Upper lobe of right lung (tissue), 1 donor: ENCODE data around the gene TNS1. TPM values are rescaled to one million over a fixed set of nuclear protein-coding genes. Genes with fewer than 3 reads are reported as not detected.

Source experiments
- ATAC-seq: fragments of 200-7000 bp; cut with Tn5 transposase; one replicate; pipeline ENCODE4 v1.9.1; 2020; ENCODE audit warnings: mild to moderate bottlenecking, moderate library complexity
- DNase-seq: peaks from one replicate; pipeline ENCODE4 v3.0.0-alpha.2; 2020
- H3K27ac ChIP-seq: fragments of 200-600 bp; one replicate; pipeline ENCODE4 v1.8.0; 2022
- H3K27me3 ChIP-seq: fragments of 200-600 bp; one replicate; pipeline ENCODE4 v1.8.0; 2022; ENCODE audit warnings: mild to moderate bottlenecking
- H3K36me3 ChIP-seq: fragments of 200-600 bp; one replicate; pipeline ENCODE4 v1.8.0; 2022
- H3K4me1 ChIP-seq: fragments of 200-600 bp; one replicate; pipeline ENCODE4 v1.8.0; 2022
- H3K4me3 ChIP-seq: fragments of 200-600 bp; one replicate; pipeline ENCODE4 v1.8.0; 2022; ENCODE audit warnings: mild to moderate bottlenecking
- H3K9me3 ChIP-seq: fragments of 200-600 bp; one replicate; pipeline ENCODE4 v1.8.0; 2022
- CTCF ChIP-seq: fragments of 200-600 bp; IDR thresholded peaks from one replicate; pipeline ENCODE4 v1.8.0; 2022; ENCODE audit warnings: antibody characterized with exemption
- intact Hi-C: fragments of 100-400 bp; cut with DNase I; formaldehyde crosslinking; loops from one replicate; pipeline ENCODE4 v1.11.0; 2022
- total RNA-seq: library from RNA; stranded (reverse); fragmentation: NEBNext Ultra II Directional; extraction: Animal tissue kit (Norgen Biotek cat#: 25700); gene quantifications from one replicate; pipeline ENCODE4 v1.2.1, GENCODE V29; 2021
- donor health status: DM: no; HTN: yes; CAD: no; lungs with severe emphysema.

The TNS1 gene
- total RNA-seq, 1 donor from 2014 or later, result 669 TPM

- Histone ChIP-seq H3K36me3 (peaks cover 6% of the 10 kb centered on the region), H3K4me1 (peaks cover 19% of the 10 kb centered on the region), H3K27ac (no peak overlapping the region), H3K9me3 (no peaks in the 10 kb centered on the region), H3K4me3 (no peak overlapping the region), H3K27me3 (no peaks in the 10 kb centered on the region)
- no peak for ATAC-seq
- intact Hi-C loops, result loop anchor here (5.0 kb wide), 1 partner anchor 96 kb away; no protein-coding TSS in a partner anchor
- no peak for TF ChIP-seq CTCF
- no peak for DNase-seq
Observed at GRCh38 chr2:217791551-217791950, 211.2 kb downstream of the TNS1 start.

GRCh38 chr2:217790681-217791392, 212.0 kb downstream of the TNS1 start:
- Histone ChIP-seq H3K36me3 (peaks cover 6% of the 10 kb centered on the region), H3K9me3 (no peaks in the 10 kb centered on the region), H3K27ac (peak overlapping the region; percentile 27), H3K4me3 (no peak overlapping the region), H3K4me1 (peaks cover 12% of the 10 kb centered on the region), H3K27me3 (no peaks in the 10 kb centered on the region)
- peak; percentile 35 for ATAC-seq
- no peak for DNase-seq
- TF ChIP-seq CTCF, result no peak
- intact Hi-C loops, result loop anchor here (5.0 kb wide), 1 partner anchor 96 kb away; no protein-coding TSS in a partner anchor

GRCh38 chr2:217790195-217790594, 212.6 kb downstream of the TNS1 start:
- H3K4me1 ChIP-seq, result peaks cover 11% of the 10 kb centered on the region
- H3K27me3 ChIP-seq, result no peaks in the 10 kb centered on the region
- no peaks in the 10 kb centered on the region for H3K9me3 ChIP-seq
- H3K27ac ChIP-seq, result peak overlapping the region; percentile 21
- intact Hi-C loops, result loop anchor here (5.0 kb wide), 1 partner anchor 97 kb away; no protein-coding TSS in a partner anchor
- peak overlapping the region; percentile 3 for H3K4me3 ChIP-seq
- DNase-seq (no peak), ATAC-seq (peak; percentile 30)
- no peak for TF ChIP-seq CTCF
- peaks cover 6% of the 10 kb centered on the region for H3K36me3 ChIP-seq

GRCh38 chr2:217789736-217790181, 213.0 kb downstream of the TNS1 start:
- peak overlapping the region; percentile 21 for H3K27ac ChIP-seq
- H3K36me3 ChIP-seq, result peaks cover 6% of the 10 kb centered on the region
- intact Hi-C loops, result loop anchor here (5.0 kb wide), 2 partner anchors 98 to 198 kb away; no protein-coding TSS in a partner anchor
- ATAC-seq (no peak), DNase-seq (no peak)
- H3K4me1 ChIP-seq, result peaks cover 11% of the 10 kb centered on the region
- no peak for TF ChIP-seq CTCF
- no peaks in the 10 kb centered on the region for H3K27me3 ChIP-seq
- H3K9me3 ChIP-seq, result no peaks in the 10 kb centered on the region
- H3K4me3 ChIP-seq, result peak overlapping the region; percentile 21

GRCh38 chr2:217789003-217789735, 213.6 kb downstream of the TNS1 start:
- H3K27ac ChIP-seq, result no peak overlapping the region
- no peaks in the 10 kb centered on the region for H3K27me3 ChIP-seq
- intact Hi-C loops, result loop anchor here (5.0 kb wide), 1 partner anchor 198 kb away; no protein-coding TSS in a partner anchor
- peak; percentile 82 for ATAC-seq
- H3K9me3 ChIP-seq, result no peaks in the 10 kb centered on the region
- peak; percentile 99 for TF ChIP-seq CTCF
- H3K4me1 ChIP-seq, result peaks cover 11% of the 10 kb centered on the region
- H3K36me3 ChIP-seq, result peaks cover 6% of the 10 kb centered on the region
- DNase-seq, result peak; percentile 88
- peak overlapping the region; percentile 21 for H3K4me3 ChIP-seq
